SH-SY5Y (cell line): Measurements from ENCODE around the gene VAT1L.

Source experiments
- GATA2 ChIP-seq: IDR thresholded peaks from 2 replicates; pipeline ENCODE4 v1.6.1; 2011; ENCODE audit warnings: mild to moderate bottlenecking, low read depth, low read length
- GATA3 ChIP-seq: IDR thresholded peaks from 2 replicates; pipeline ENCODE4 v1.6.1; 2011; ENCODE audit warnings: low read depth, mild to moderate bottlenecking, low read length, moderate library complexity

DNA sequence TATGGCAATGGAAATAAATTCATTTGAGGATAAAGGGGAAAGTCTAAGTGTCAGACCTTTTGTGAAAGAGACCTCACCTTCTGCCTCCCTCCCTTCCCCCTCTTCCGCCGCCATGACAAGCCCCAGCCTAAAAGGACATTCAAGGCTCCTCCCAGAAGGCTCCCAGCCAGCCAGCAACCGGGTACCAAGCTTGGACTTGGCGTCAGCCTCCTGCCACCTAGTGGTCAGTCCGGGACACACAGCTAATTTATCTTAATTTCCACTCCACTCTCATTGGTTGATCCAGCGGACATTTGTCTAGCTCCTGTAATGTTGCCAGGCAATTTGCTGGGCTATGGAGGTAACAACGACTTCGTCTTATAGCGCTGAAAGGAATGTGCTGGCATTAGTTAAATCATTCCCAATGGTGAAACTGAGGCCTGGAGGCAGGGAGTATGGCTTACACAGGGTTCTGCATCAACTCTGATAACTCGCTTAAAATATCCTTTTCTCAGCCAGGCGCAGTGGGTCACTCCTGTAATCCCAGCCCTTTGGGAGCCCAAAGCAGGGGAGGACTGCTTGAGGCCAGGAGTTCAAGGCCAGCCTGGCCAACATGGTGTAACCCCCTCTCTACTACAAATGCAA, 214.7 kb downstream of the VAT1L start:
- TF ChIP-seq GATA2 = no peak
- no peak for TF ChIP-seq GATA3
